Measurements from ENCODE around the gene UBE3A.

UBE3A gene

DNA sequence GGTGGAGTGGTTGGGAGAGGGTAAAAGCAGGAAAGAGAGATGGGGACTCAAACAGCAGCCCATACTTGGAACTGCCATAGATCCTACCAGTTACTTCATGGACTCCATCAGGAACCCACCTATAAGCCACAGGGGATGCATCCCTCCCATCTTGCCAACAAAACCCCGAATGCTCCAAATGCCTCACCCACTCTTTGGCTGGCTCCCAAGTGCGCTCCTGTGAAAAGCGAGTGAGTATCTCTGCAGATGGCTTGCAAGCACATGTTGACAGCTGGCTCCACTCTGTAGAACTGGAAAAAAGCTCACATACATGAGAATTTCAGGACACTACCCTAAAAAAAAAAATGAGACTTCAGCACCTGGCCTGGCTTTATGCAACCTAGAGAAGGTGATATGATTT is 151.0 kb downstream of the UBE3A start:
- TF ChIP-seq POLR2A (IDR thresholded peaks at IDR 0.05; ENCODE audit: low read length) (no peak), GATA1 (IDR thresholded peaks at IDR 0.05; ENCODE audit: low read depth, low read length) (no peak)
- DNase-seq: no peak

All from erythroblast (primary cell).